WTC11 (cell line): ENCODE results near the gene RPL36. TPM values are rescaled to one million over a fixed set of nuclear protein-coding genes. Genes with fewer than 3 reads are reported as not detected.

Experiments used
- ATAC-seq: fragments of 200-7000 bp; cut with Tn5 transposase; 2 replicates; pipeline ENCODE4 v1.10.0; 2021; ENCODE audit warnings: mild to moderate bottlenecking, moderate library complexity
- CTCF ChIA-PET: fragments of 300-600 bp; sonication (Branson Sonifier 250); formaldehyde crosslinking; loops from one replicate; lab custom pipeline; 2021; ENCODE audit warnings: antibody characterized with exemption; lab: Charles Lee
- POLR2A ChIA-PET: fragments of 350-600 bp; sonication (Branson Sonifier 250); formaldehyde crosslinking; loops from one replicate; lab custom pipeline; 2021; ENCODE audit warnings: antibody characterized with exemption; lab: Charles Lee
- DNase-seq: peaks from one replicate; pipeline ENCODE4 v3.0.0; 2021; ENCODE audit warnings: low spot score
- H3K27ac Mint-ChIP-seq: 2 replicates; pipeline ENCODE4 v1.8.0; 2021; ENCODE audit warnings: mixed read lengths
- H3K27me3 Mint-ChIP-seq: 2 replicates; pipeline ENCODE4 v1.8.0; 2021; ENCODE audit warnings: low read depth, mild to moderate bottlenecking, moderate library complexity, mixed read lengths
- H3K36me3 Mint-ChIP-seq: 2 replicates; pipeline ENCODE4 v1.8.0; 2021; ENCODE audit warnings: mixed read lengths
- H3K4me1 Mint-ChIP-seq: 2 replicates; pipeline ENCODE4 v1.8.0; 2022; ENCODE audit warnings: mixed read lengths
- H3K4me3 Mint-ChIP-seq: 2 replicates; pipeline ENCODE4 v1.8.0; 2021; ENCODE audit warnings: mild to moderate bottlenecking, moderate library complexity, mixed read lengths
- H3K9me3 Mint-ChIP-seq: 2 replicates; pipeline ENCODE4 v1.8.0; 2021; ENCODE audit warnings: mixed read lengths
- CREM ChIP-seq: sonication (generic); formaldehyde crosslinking; IDR thresholded peaks from 2 replicates; pipeline ENCODE4 v1.8.1; 2022; ENCODE audit warnings: mild to moderate bottlenecking, missing genetic modification reagents, moderate library complexity
- EMX1 ChIP-seq: fragments of 250-450 bp; sonication (Bioruptor Pico); IDR thresholded peaks from 2 replicates; pipeline ENCODE4 v1.8.0; 2021; ENCODE audit warnings: mild to moderate bottlenecking
- GTF2I ChIP-seq: fragments of 250-450 bp; sonication (Bioruptor Pico); conservative IDR thresholded peaks from 2 replicates; pipeline ENCODE4 v1.4.0; 2021; ENCODE audit warnings: mild to moderate bottlenecking
- KAT7 ChIP-seq: sonication (generic); formaldehyde crosslinking; IDR thresholded peaks from 2 replicates; pipeline ENCODE4 v1.8.1; 2023; ENCODE audit warnings: missing genetic modification reagents, mild to moderate bottlenecking, borderline replicate concordance
- SMAD4 ChIP-seq: sonication (generic); formaldehyde crosslinking; IDR thresholded peaks from 2 replicates; pipeline ENCODE4 v1.8.0; 2022; ENCODE audit warnings: mild to moderate bottlenecking, missing genetic modification reagents
- ZNF121 ChIP-seq: sonication (generic); formaldehyde crosslinking; IDR thresholded peaks from 2 replicates; pipeline ENCODE4 v1.8.0; 2023; ENCODE audit warnings: missing genetic modification reagents
- ZNF396 ChIP-seq: fragments of 250-450 bp; sonication (Bioruptor Pico); IDR thresholded peaks from 2 replicates; pipeline ENCODE4 v1.8.0; 2021; ENCODE audit warnings: mild to moderate bottlenecking, moderate library complexity, borderline replicate concordance
- total RNA-seq: library from RNA; stranded (reverse); gene quantifications from 3 replicates; pipeline ENCODE4 v1.2.3, GENCODE V29; 2021
- TF ChIP-seq, protein P1 (sequence below): sonication (generic); formaldehyde crosslinking; IDR thresholded peaks from 2 replicates; pipeline ENCODE4 v1.8.1; 2023; ENCODE audit warnings: mild to moderate bottlenecking, missing genetic modification reagents
- TF ChIP-seq, protein P2 (sequence below): sonication (generic); formaldehyde crosslinking; IDR thresholded peaks from 2 replicates; pipeline ENCODE4 v1.8.0; 2023; ENCODE audit warnings: mild to moderate bottlenecking, missing genetic modification reagents
- TF ChIP-seq, protein P3 (sequence below): sonication (generic); formaldehyde crosslinking; IDR thresholded peaks from 2 replicates; pipeline ENCODE4 v1.8.0; 2022; ENCODE audit warnings: missing genetic modification reagents

RPL36 gene
- total RNA-seq, 1 experiment from 2014 or later, result 1,080 TPM

DNA sequence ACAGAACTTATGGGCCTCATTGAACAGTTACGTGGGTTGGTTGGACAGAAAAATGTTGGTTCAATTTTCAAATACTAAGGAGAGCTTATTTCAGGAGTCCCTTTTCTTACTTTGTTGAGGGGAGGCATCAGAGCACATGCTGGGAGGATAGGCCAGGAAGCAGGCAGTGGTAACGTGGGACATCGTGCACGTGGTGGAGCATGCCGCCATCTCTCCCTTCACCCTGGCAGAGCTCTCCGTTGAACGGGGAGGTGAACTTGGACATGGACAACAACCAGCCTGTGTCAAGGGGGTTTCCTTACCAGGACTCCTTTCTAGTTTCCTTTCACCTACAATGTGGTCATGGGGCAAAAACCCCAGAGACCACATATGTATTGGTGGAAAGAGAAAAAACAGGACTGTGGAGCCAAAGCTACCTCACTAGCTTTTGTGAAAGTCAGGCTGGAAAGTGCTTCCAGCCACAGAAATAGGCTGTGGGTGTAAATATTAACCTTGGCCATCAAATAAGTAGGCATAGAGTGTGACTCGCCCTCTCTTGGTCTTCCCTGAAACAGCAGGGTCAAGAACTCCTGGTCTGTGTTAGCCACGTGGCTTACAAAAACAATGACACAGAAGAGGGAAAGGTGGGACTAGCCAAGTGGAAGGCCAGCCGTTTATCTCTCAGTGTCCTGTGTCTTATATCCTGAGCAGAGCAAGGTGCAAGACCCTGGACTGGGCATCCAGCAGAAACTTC lies 24.1 kb upstream of the RPL36 start:
- Mint-ChIP-seq H3K4me1 (peaks cover 11% of the 10 kb centered on the region), H3K36me3 (peaks cover 75% of the 10 kb centered on the region), H3K4me3 (no peak overlapping the region), H3K9me3 (no peaks in the 10 kb centered on the region), H3K27me3 (no peaks in the 10 kb centered on the region), H3K27ac (no peak overlapping the region)
- TF ChIP-seq SMAD4 (CRISPR knock-in tag) (no peak), ZNF121 (CRISPR knock-in tag) (0 out of 2 replicates have a peak, but pooled peaks have one; percentile 50)
- ATAC-seq (no peak), DNase-seq (no peak)
- ChIA-PET CTCF (interaction anchor here (0.5 to 4.1 kb wide), 3 partner anchors 21 to 101 kb away, joined by 3 to 15 read pairs (median 3); no protein-coding TSS in a partner anchor), POLR2A (interaction anchor here (0.7 kb wide), 1 partner anchor 171 kb away, joined by 3 read pairs; no protein-coding TSS in a partner anchor)

DNA sequence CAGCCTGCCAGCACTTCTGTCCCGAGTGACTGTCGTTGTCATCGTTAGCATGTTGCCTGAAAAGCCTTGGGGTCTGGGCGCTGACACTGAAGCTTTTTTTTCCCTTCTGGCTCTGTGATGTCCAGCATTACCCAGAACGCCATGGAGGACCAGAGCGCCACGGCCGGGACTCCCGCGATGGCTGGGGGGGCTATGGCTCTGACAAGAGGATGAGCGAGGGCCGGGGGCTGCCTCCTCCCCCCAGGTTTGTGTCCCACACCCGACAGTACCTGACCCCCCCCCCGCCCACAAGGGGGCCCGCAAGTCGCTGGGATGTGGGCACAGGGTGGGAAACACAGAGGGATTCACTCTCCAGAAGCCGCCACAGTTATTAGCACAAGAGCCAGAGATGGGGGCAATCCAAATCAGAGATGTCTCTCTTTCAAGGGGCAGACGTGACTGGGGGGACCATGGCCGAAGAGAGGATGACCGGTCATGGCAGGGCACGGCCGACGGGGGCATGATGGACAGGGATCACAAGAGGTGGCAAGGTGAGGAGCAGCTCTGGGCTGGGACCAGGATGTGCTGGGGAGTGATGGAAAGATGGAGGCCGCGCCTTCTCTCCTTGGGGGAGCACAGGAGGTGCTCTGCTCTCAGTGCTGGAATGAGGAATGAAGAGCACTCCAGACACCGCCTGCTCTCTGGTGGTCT lies 23.0 kb upstream of the RPL36 start:
- no peak; the same call in 1 of the 2 replicates for ATAC-seq
- no peaks in the 10 kb centered on the region for H3K27me3 Mint-ChIP-seq
- TF ChIP-seq ZNF396 (CRISPR knock-in tag), result no peak
- H3K4me3 Mint-ChIP-seq, result no peak overlapping the region
- ChIA-PET CTCF (interaction anchor here (0.9 to 4.1 kb wide), 3 partner anchors 20 to 22 kb away, joined by 3 to 15 read pairs (median 7); partner anchors contain the start of gene RPL36), POLR2A (interaction anchor here (0.5 kb wide), 1 partner anchor 730 kb away, joined by 4 read pairs; no protein-coding TSS in a partner anchor)
- peaks cover 11% of the 10 kb centered on the region for H3K4me1 Mint-ChIP-seq
- DNase-seq, result no peak
- peak overlapping the region; percentile 86; the same call in 1 of the 2 replicates for H3K27ac Mint-ChIP-seq
- peaks cover 66% of the 10 kb centered on the region for H3K36me3 Mint-ChIP-seq
- H3K9me3 Mint-ChIP-seq, result no peaks in the 10 kb centered on the region

DNA sequence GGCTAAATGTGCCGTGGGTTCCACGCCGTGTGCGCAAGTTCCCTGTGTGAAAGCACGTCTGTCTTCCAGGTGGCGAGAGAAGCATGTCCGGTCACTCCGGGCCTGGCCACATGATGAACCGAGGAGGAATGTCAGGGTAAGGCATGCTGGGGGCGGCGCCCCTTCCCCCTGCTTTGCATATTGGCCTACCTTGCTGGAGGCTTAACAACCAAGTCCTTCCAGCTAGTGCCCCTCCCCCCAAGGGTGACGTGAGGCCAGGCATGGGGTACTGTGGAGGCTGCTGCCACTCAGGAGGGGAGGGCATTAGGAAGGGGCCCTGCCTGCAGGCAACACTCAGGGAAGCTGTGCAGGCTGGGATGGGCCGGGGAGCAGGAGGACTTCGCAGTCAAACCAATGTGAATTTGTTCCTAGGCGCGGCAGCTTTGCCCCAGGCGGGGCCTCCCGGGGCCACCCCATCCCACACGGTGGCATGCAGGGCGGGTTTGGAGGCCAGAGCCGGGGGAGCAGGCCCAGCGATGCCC lies 22.3 kb upstream of the RPL36 start:
- TF ChIP-seq KAT7 (CRISPR knock-in tag) (no peak), GTF2I (CRISPR knock-in tag) (no peak), CREM (no peak), EMX1 (CRISPR knock-in tag) (no peak)
- TF ChIP-seq, protein P1, sequence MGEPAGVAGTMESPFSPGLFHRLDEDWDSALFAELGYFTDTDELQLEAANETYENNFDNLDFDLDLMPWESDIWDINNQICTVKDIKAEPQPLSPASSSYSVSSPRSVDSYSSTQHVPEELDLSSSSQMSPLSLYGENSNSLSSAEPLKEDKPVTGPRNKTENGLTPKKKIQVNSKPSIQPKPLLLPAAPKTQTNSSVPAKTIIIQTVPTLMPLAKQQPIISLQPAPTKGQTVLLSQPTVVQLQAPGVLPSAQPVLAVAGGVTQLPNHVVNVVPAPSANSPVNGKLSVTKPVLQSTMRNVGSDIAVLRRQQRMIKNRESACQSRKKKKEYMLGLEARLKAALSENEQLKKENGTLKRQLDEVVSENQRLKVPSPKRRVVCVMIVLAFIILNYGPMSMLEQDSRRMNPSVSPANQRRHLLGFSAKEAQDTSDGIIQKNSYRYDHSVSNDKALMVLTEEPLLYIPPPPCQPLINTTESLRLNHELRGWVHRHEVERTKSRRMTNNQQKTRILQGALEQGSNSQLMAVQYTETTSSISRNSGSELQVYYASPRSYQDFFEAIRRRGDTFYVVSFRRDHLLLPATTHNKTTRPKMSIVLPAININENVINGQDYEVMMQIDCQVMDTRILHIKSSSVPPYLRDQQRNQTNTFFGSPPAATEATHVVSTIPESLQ (CRISPR knock-in tag), result no peak
- TF ChIP-seq, protein P2, sequence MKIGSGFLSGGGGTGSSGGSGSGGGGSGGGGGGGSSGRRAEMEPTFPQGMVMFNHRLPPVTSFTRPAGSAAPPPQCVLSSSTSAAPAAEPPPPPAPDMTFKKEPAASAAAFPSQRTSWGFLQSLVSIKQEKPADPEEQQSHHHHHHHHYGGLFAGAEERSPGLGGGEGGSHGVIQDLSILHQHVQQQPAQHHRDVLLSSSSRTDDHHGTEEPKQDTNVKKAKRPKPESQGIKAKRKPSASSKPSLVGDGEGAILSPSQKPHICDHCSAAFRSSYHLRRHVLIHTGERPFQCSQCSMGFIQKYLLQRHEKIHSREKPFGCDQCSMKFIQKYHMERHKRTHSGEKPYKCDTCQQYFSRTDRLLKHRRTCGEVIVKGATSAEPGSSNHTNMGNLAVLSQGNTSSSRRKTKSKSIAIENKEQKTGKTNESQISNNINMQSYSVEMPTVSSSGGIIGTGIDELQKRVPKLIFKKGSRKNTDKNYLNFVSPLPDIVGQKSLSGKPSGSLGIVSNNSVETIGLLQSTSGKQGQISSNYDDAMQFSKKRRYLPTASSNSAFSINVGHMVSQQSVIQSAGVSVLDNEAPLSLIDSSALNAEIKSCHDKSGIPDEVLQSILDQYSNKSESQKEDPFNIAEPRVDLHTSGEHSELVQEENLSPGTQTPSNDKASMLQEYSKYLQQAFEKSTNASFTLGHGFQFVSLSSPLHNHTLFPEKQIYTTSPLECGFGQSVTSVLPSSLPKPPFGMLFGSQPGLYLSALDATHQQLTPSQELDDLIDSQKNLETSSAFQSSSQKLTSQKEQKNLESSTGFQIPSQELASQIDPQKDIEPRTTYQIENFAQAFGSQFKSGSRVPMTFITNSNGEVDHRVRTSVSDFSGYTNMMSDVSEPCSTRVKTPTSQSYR (CRISPR knock-in tag), result peak; percentile 47; the same call in 1 of the 2 replicates
- TF ChIP-seq, protein P3, sequence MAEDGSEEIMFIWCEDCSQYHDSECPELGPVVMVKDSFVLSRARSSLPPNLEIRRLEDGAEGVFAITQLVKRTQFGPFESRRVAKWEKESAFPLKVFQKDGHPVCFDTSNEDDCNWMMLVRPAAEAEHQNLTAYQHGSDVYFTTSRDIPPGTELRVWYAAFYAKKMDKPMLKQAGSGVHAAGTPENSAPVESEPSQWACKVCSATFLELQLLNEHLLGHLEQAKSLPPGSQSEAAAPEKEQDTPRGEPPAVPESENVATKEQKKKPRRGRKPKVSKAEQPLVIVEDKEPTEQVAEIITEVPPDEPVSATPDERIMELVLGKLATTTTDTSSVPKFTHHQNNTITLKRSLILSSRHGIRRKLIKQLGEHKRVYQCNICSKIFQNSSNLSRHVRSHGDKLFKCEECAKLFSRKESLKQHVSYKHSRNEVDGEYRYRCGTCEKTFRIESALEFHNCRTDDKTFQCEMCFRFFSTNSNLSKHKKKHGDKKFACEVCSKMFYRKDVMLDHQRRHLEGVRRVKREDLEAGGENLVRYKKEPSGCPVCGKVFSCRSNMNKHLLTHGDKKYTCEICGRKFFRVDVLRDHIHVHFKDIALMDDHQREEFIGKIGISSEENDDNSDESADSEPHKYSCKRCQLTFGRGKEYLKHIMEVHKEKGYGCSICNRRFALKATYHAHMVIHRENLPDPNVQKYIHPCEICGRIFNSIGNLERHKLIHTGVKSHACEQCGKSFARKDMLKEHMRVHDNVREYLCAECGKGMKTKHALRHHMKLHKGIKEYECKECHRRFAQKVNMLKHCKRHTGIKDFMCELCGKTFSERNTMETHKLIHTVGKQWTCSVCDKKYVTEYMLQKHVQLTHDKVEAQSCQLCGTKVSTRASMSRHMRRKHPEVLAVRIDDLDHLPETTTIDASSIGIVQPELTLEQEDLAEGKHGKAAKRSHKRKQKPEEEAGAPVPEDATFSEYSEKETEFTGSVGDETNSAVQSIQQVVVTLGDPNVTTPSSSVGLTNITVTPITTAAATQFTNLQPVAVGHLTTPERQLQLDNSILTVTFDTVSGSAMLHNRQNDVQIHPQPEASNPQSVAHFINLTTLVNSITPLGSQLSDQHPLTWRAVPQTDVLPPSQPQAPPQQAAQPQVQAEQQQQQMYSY (CRISPR knock-in tag), result peak; percentile 43; the same call in 1 of the 2 replicates
- Mint-ChIP-seq H3K4me3 (no peak overlapping the region), H3K27me3 (no peaks in the 10 kb centered on the region), H3K4me1 (peaks cover 11% of the 10 kb centered on the region), H3K36me3 (peaks cover 63% of the 10 kb centered on the region), H3K9me3 (no peaks in the 10 kb centered on the region), H3K27ac (peak overlapping the region; percentile 86)
- CTCF ChIA-PET, result interaction anchor here (1.3 to 4.1 kb wide), 2 partner anchors 19 to 22 kb away, joined by 7 to 15 read pairs; partner anchors contain the start of gene RPL36
- peak; percentile 76 for ATAC-seq
- POLR2A ChIA-PET, result no interaction called here
- DNase-seq, result peak; percentile 75
